T-helper 2 cell treated with Interferon-gamma antibody and Interleukin-4, amounts not matched to agents 5 μg/mL and 100 μg/mL, for 36 hours (primary cell): ENCODE measurements around the gene SYT10.

Source experiments
- DNase-seq: peaks from one replicate; pipeline ENCODE4 v3.0.0; 2021; ENCODE audit warnings: low spot score
- H3K27ac Mint-ChIP-seq: one replicate; pipeline ENCODE4 v1.8.0; 2021; ENCODE audit warnings: mild to moderate bottlenecking, mixed read lengths
- H3K27me3 Mint-ChIP-seq: one replicate; pipeline ENCODE4 v1.8.0; 2021; ENCODE audit warnings: low read depth, mixed read lengths
- H3K36me3 Mint-ChIP-seq: one replicate; pipeline ENCODE4 v1.8.0; 2021; ENCODE audit warnings: low read depth, mixed read lengths
- H3K4me1 Mint-ChIP-seq: one replicate; pipeline ENCODE4 v1.8.0; 2021; ENCODE audit warnings: low read depth, mixed read lengths
- H3K4me3 Mint-ChIP-seq: one replicate; pipeline ENCODE4 v1.8.0; 2022; ENCODE audit warnings: mild to moderate bottlenecking, moderate library complexity, mixed read lengths
- H3K9me3 Mint-ChIP-seq: one replicate; pipeline ENCODE4 v1.8.0; 2021; ENCODE audit warnings: mixed read lengths

The SYT10 gene, protein sequence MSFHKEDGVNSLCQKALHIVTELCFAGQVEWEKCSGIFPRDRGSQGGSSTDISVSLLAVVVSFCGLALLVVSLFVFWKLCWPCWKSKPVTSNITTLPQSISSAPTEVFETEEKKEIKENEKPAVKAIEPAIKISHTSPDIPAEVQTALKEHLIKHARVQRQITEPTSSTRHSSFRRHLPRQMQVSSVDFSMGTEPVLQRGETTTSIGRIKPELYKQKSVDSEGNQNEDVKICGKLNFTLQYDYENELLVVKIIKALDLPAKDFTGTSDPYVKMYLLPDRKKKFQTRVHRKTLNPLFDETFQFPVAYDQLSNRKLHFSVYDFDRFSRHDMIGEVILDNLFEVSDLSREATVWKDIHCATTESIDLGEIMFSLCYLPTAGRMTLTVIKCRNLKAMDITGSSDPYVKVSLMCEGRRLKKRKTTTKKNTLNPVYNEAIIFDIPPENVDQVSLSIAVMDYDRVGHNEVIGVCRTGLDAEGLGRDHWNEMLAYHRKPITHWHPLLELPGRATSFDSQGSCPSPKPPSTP

DNA sequence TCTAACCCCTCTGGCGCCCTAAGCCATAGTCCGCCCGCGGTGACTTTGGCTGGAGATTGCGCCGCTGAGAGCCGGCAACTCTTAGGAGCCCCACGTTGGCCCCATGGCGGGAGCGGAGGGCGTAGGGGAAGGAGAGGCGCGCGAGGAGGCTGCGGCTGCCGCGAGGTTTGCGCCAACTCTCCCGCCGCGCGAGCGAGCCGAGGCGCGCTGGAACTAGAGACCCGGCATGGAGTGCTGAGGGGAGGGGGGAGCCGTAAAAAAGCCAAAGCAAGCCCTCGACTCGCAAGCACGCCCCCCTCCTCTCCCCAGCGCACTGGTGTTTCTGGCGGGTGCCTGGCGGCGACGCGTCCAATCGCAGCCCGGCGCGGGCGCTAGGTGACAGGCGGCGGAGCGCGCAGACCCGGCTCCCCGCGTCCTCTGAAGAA is at the start of gene SYT10:
Gene SYT10 (minus strand): TSS at position 233 of the 425 bp plus-strand sequence. CDS start 297 bp downstream, outside the sequence.
- no peak within 1 kb of the TSS for H3K27ac Mint-ChIP-seq
- no peaks in the 10 kb centered on the region for H3K36me3 Mint-ChIP-seq
- H3K4me3 Mint-ChIP-seq = peak within 1 kb of the TSS; percentile 70
- DNase-seq = no peak
- H3K9me3 Mint-ChIP-seq = no peaks in the 10 kb centered on the region
- peaks cover 2% of the 10 kb centered on the region for H3K4me1 Mint-ChIP-seq
- H3K27me3 Mint-ChIP-seq = peaks cover 30% of the 10 kb centered on the region

DNA sequence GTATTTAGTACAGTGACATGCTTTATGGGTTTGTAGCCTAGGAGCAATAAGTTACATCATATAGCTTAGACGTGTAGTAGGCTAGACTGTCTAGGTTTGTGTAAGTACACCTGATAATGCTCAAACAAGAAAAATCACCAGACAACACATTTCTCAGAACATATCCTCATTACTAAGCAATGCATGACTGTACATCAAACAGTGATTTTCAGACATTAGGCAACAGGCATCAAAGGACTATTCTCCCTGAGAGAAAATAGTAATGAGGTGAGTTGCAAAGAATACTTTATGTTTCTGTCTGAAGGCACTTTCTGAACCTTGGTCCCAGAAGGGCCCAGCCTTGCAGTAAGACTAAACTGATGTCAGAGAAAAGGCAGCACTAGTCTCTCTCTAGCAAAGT is 48.4 kb upstream of the SYT10 start:
- H3K4me1 Mint-ChIP-seq = no peaks in the 10 kb centered on the region
- no peak for DNase-seq
- H3K27ac Mint-ChIP-seq = no peak overlapping the region

DNA sequence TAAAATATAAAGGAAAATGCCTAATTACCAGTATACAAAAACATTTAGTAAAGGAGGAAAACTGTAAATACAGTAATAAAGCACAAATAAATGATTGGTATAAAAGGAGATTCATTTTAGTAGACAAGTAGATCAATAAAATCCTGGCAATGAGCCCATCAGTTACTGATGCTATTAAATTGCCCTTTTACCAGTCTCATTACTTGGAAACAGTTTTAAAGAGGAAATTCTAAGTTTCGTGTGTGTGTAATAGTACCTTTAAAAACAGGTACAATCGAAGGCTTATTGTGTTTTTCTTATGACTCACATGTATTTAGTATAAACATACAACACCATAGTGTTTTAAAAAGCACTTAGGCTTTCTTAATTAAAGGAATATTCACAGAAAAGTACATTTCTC is 46.4 kb upstream of the SYT10 start:
- no peaks in the 10 kb centered on the region for H3K36me3 Mint-ChIP-seq
- no peak overlapping the region for H3K4me3 Mint-ChIP-seq

More for the DNA sequence above, 48.4 kb upstream of the SYT10 start:
- peaks cover 3% of the 10 kb centered on the region for H3K9me3 Mint-ChIP-seq
- H3K36me3 Mint-ChIP-seq = no peaks in the 10 kb centered on the region
- no peak overlapping the region for H3K4me3 Mint-ChIP-seq
- no peaks in the 10 kb centered on the region for H3K27me3 Mint-ChIP-seq

DNA sequence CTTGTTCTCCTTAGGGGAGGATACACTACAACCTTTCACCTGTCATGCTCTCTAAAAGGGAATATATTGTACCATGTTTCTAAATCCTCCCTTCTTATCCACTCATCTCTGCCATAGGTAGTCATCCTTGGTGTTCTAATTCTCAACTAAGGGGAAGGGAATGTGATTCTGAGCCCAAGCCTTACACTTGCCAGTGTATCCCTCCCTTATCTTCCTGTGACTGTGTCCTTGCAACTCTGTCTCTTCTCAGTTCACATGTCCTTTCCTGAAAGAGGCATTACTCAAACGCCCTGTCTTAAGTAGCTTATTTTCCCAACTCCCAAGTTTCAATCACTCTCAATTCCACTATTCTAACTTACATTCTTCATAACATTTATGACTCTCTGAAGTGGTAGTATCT is 44.5 kb upstream of the SYT10 start:
- Mint-ChIP-seq H3K27ac (no peak overlapping the region), H3K9me3 (peaks cover 5% of the 10 kb centered on the region), H3K27me3 (no peaks in the 10 kb centered on the region), H3K4me1 (no peaks in the 10 kb centered on the region), H3K4me3 (no peak overlapping the region), H3K36me3 (no peaks in the 10 kb centered on the region)
- no peak for DNase-seq

More for the DNA sequence above, 46.4 kb upstream of the SYT10 start:
- Mint-ChIP-seq H3K4me1 (no peaks in the 10 kb centered on the region), H3K27me3 (no peaks in the 10 kb centered on the region), H3K9me3 (peaks cover 3% of the 10 kb centered on the region), H3K27ac (no peak overlapping the region)
- DNase-seq = no peak

DNA sequence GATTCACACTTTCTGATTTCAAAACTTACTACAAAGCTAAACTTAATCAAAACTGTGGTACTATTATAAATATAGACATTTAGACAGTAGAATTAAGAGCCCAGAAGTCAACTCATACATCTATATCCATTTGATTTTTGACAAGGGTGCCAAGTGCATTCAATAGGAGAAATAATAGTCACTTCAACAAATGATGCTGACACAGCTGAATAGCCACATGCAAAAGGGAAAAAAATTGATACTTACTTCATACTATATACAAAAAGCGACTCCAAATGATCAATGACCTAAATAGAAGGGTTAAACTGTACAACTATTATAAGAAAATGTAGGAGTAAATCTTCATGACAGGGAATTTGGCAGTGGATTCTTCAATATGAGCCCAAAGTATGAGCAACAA is 40.7 kb upstream of the SYT10 start:
- H3K36me3 Mint-ChIP-seq = no peaks in the 10 kb centered on the region
- no peaks in the 10 kb centered on the region for H3K27me3 Mint-ChIP-seq
- no peak for DNase-seq
- peaks cover 11% of the 10 kb centered on the region for H3K9me3 Mint-ChIP-seq
- no peaks in the 10 kb centered on the region for H3K4me1 Mint-ChIP-seq
- H3K27ac Mint-ChIP-seq = no peak overlapping the region
- H3K4me3 Mint-ChIP-seq = no peak overlapping the region

DNA sequence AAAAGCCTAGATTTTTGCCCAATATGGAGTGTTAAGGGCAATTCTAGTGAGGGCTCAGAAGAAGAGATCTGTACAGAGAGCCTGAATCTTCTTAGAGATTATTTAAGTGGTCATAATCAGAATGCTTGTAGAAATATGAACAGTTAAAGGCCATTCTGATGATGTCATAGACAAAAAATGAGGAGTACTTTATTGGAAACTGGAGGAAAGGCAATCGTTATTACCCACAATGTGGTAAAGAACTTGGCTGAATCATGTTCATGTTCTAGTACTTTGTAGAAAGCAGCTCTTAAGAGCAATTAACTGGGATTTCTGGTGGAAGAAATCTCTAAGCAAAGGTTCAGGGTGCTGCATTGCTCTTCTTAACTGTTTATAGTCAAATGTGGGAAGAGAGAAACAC is 36.4 kb upstream of the SYT10 start:
- Mint-ChIP-seq H3K9me3 (peaks cover 11% of the 10 kb centered on the region), H3K27ac (no peak overlapping the region), H3K4me3 (no peak overlapping the region), H3K27me3 (no peaks in the 10 kb centered on the region), H3K4me1 (no peaks in the 10 kb centered on the region), H3K36me3 (no peaks in the 10 kb centered on the region)
- DNase-seq = no peak

DNA sequence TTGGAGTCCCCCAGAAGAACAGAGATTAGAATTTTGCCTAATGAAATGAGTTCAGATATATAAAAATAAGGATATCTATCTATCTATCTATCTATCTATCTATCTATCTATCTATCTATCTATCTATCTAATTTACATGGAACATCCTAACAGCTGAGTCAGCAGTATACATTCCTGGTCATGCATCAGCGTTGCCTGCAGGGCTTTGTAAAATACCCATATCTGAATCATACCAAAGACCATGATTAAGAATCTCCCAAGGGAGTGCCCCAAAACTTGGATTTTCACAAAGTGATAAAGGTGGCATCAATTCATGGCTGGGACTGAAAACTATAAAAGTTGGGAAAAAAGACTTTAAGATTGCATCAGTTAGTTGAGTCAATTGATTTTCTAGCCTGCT is 32.7 kb upstream of the SYT10 start:
- no peak overlapping the region for H3K4me3 Mint-ChIP-seq
- no peaks in the 10 kb centered on the region for H3K4me1 Mint-ChIP-seq
- no peak for DNase-seq
- no peaks in the 10 kb centered on the region for H3K36me3 Mint-ChIP-seq
- H3K27ac Mint-ChIP-seq = no peak overlapping the region
- no peaks in the 10 kb centered on the region for H3K27me3 Mint-ChIP-seq
- no peaks in the 10 kb centered on the region for H3K9me3 Mint-ChIP-seq

DNA sequence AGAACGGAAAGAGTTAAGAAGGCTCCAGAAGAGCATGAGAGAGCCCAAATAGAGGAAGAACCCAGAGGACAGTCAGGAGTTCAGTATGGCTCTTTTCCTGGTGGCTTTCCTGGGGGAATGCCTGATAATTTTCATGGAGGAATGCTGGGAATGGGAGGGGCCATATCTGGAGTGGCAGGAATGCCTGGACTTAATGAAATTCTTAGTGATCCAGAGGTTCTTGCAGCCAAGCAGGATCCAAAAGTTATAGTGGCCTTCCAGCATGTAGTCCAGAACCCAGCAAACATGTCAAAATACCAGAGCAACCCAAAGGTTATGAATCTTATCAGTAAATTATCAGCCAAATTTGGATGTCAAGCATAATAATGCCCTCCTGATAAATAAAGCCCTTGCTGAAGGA is 15.5 kb upstream of the SYT10 start:
- Mint-ChIP-seq H3K27me3 (no peaks in the 10 kb centered on the region), H3K4me3 (no peak overlapping the region), H3K36me3 (no peaks in the 10 kb centered on the region), H3K9me3 (no peaks in the 10 kb centered on the region), H3K4me1 (no peaks in the 10 kb centered on the region), H3K27ac (no peak overlapping the region)
- DNase-seq = no peak

DNA sequence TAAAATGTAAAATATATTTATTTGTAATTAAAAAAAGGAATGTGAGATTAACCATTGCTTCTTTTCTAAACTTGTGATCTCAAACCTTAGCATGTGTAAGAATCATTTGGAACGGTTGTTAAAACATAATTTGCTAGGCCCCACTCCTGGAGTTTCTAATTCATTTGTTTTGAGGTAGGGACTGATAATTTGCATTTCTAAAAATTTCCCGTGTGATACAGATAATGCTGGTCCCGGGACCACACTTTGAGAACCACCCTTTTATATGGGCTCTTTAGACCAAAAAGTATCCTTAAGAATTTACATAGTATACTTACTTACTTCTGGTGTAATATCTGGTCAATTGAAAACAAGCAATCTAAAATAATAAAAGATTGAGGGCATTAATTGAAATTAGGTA is 10.9 kb upstream of the SYT10 start:
- H3K4me3 Mint-ChIP-seq = no peak overlapping the region
- H3K27ac Mint-ChIP-seq = no peak overlapping the region
- no peaks in the 10 kb centered on the region for H3K4me1 Mint-ChIP-seq
- DNase-seq = no peak
- H3K9me3 Mint-ChIP-seq = no peaks in the 10 kb centered on the region
- H3K27me3 Mint-ChIP-seq = no peaks in the 10 kb centered on the region
- H3K36me3 Mint-ChIP-seq = no peaks in the 10 kb centered on the region

DNA sequence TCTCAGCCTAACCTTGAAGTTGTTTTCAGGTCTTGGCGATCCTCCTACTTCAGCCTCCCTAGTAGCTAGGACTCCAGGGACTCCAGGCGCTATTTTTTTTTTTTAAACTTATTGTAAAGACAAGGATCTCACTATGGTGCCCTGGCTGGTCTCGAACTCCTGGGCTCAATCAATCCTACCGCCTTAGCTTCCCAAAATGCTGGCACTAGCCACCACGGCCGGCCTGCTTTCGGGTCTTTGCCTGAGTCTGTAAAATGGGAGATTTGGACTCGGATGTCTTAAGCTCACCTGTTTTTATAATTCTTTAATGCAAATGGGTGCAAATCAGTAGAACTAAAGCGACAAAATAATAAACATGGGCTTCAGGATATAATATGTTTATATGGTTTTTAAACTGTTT is 858 bp upstream of the SYT10 start:
- H3K4me3 Mint-ChIP-seq = peak overlapping the region; percentile 54
- no peaks in the 10 kb centered on the region for H3K36me3 Mint-ChIP-seq
- no peaks in the 10 kb centered on the region for H3K9me3 Mint-ChIP-seq
- H3K4me1 Mint-ChIP-seq = peaks cover 2% of the 10 kb centered on the region
- no peak overlapping the region for H3K27ac Mint-ChIP-seq
- no peak for DNase-seq
- peaks cover 30% of the 10 kb centered on the region for H3K27me3 Mint-ChIP-seq

DNA sequence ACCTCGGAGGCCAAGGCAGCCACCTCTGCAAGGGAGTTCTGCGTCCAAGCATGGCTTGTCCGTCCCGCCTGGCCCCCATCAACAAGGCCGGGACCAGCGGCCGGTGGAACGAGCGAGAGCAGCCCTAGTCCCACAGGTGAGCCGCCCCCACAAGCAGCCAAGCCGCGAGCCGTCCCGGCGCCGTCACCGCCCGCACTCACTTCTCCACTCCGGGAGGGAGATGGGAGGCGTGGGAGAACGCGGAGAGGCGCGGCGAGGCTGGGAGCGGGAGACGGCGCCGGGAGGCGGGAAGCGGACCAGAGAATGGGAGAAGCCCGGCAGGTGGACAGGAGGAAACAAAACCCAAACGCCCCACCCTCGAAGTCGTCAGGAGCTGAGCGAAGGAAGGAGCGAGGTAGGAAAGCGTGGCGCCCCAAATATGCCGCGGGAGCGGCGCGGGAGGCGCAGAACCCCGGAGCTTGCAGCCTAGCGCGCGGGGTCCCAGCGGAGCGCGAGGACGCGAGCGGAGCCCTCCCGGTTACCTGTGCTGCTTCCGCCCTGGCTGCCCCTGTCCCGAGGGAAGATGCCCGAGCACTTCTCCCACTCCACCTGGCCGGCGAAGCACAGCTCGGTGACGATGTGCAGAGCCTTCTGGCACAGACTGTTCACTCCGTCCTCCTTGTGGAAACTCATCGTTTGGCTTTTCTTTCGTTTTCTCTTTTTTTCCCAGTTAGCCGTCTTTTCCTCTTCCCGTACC is 600 bp downstream of the SYT10 start:
- peaks cover 30% of the 10 kb centered on the region for H3K27me3 Mint-ChIP-seq
- H3K9me3 Mint-ChIP-seq = no peaks in the 10 kb centered on the region
- peak overlapping the region; percentile 70 for H3K4me3 Mint-ChIP-seq
- no peak for DNase-seq
- H3K27ac Mint-ChIP-seq = no peak overlapping the region
- H3K4me1 Mint-ChIP-seq = peaks cover 2% of the 10 kb centered on the region
- no peaks in the 10 kb centered on the region for H3K36me3 Mint-ChIP-seq

DNA sequence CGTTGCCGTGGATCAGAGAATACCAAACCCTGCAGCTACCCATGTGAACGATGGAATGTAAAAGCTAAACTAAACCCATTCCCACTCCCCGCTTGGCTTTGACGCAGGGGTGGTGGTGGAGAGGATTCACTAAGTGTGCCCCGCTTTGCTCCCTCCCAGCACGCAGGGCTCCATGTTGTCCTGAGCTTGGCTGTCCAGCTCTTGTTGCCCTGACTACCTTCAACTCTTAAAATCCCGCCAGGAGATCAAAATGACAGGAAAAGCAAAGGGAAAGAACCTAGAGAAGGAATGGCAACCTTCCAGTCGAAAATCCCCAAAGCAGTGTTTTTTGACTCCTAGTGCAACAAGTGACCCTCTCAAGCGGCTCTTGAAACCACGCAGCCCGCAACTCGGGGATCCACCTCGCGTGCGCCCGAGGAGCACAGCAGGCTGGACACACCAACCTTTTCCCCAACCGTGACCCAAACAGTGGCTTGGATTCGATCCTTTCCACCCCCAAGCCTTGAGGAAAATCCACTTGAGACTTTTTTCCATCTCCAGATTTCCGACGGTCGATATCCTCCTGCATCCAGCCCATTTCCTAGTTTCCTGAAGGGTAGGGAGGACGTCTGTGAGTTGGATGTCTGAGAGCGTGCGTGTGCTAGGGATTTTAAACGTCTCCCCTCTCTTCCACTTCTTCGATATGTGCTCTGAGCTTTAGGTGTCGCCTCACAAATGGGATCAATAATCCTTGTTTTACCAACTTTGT is 1.4 kb downstream of the SYT10 start:
- Mint-ChIP-seq H3K36me3 (no peaks in the 10 kb centered on the region), H3K27me3 (peaks cover 30% of the 10 kb centered on the region), H3K4me1 (peaks cover 2% of the 10 kb centered on the region), H3K27ac (no peak overlapping the region), H3K9me3 (no peaks in the 10 kb centered on the region), H3K4me3 (no peak overlapping the region)
- no peak for DNase-seq

DNA sequence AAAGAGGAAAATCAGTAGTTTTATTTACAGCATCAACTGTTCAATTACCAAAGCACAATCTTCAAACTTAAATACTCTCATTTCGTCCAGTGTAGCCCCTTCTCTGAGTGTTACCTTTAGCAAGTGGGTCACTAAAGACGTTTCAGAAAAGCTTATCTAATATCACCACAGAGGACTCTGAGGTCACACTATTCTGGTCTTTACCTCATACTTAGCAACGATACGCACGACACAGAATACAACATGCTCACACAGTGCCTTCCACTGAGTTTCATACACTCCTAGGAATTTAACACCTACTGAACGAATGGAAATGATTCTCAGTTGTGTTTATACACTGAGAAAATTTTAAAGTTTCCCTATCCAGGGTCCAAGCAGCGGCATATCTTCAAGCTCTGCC is 2.0 kb downstream of the SYT10 start:
- Mint-ChIP-seq H3K36me3 (no peaks in the 10 kb centered on the region), H3K4me1 (peaks cover 2% of the 10 kb centered on the region), H3K27ac (no peak overlapping the region), H3K27me3 (peaks cover 30% of the 10 kb centered on the region), H3K4me3 (no peak overlapping the region), H3K9me3 (no peaks in the 10 kb centered on the region)
- DNase-seq = no peak

DNA sequence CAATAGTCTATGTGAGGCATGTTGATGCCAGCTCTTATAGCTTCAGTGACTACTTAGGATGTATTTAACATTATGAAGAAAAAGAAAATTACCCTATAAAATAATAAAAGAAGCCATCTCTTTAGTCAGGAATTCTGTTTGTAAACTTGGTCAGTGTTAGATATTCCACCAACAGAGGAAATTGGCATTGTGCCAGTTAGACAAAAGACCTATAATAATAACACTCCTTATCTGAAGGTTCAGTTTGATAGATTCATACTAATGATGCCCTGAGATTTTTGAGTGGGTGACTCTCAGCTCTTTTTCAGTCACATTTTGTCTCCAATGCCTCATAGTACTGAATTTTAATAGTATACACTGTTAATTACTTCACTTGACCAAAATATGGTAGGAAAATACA is 6.6 kb downstream of the SYT10 start:
- Mint-ChIP-seq H3K27me3 (peaks cover 5% of the 10 kb centered on the region), H3K36me3 (no peaks in the 10 kb centered on the region), H3K27ac (no peak overlapping the region), H3K9me3 (no peaks in the 10 kb centered on the region), H3K4me3 (no peak overlapping the region), H3K4me1 (no peaks in the 10 kb centered on the region)
- no peak for DNase-seq
